WTC11 (cell line): Measurements from ENCODE around the gene AFAP1L1. TPM values are rescaled to one million over a fixed set of nuclear protein-coding genes. Genes with fewer than 3 reads are reported as not detected.

ENCODE experiments used
- ATAC-seq: fragments of 200-7000 bp; cut with Tn5 transposase; 2 replicates; pipeline ENCODE4 v1.10.0; 2021; ENCODE audit warnings: mild to moderate bottlenecking, moderate library complexity
- CTCF ChIA-PET: fragments of 300-600 bp; sonication (Branson Sonifier 250); formaldehyde crosslinking; loops from one replicate; lab custom pipeline; 2021; ENCODE audit warnings: antibody characterized with exemption; lab: Charles Lee
- POLR2A ChIA-PET: fragments of 350-600 bp; sonication (Branson Sonifier 250); formaldehyde crosslinking; loops from one replicate; lab custom pipeline; 2021; ENCODE audit warnings: antibody characterized with exemption; lab: Charles Lee
- DNase-seq: peaks from one replicate; pipeline ENCODE4 v3.0.0; 2021; ENCODE audit warnings: low spot score
- H3K27ac Mint-ChIP-seq: 2 replicates; pipeline ENCODE4 v1.8.0; 2021; ENCODE audit warnings: mixed read lengths
- H3K27me3 Mint-ChIP-seq: 2 replicates; pipeline ENCODE4 v1.8.0; 2021; ENCODE audit warnings: low read depth, mild to moderate bottlenecking, moderate library complexity, mixed read lengths
- H3K36me3 Mint-ChIP-seq: 2 replicates; pipeline ENCODE4 v1.8.0; 2021; ENCODE audit warnings: mixed read lengths
- H3K4me1 Mint-ChIP-seq: 2 replicates; pipeline ENCODE4 v1.8.0; 2022; ENCODE audit warnings: mixed read lengths
- H3K4me3 Mint-ChIP-seq: 2 replicates; pipeline ENCODE4 v1.8.0; 2021; ENCODE audit warnings: mild to moderate bottlenecking, moderate library complexity, mixed read lengths
- H3K9me3 Mint-ChIP-seq: 2 replicates; pipeline ENCODE4 v1.8.0; 2021; ENCODE audit warnings: mixed read lengths
- ATF2 ChIP-seq: sonication (generic); formaldehyde crosslinking; IDR thresholded peaks from 2 replicates; pipeline ENCODE4 v1.8.1; 2022; ENCODE audit warnings: low read depth, missing genetic modification reagents, borderline replicate concordance
- ATF3 ChIP-seq: sonication (generic); formaldehyde crosslinking; conservative IDR thresholded peaks from 2 replicates; pipeline ENCODE4 v1.8.1; 2022; ENCODE audit warnings: mild to moderate bottlenecking, missing genetic modification reagents
- CBFB ChIP-seq: sonication (generic); formaldehyde crosslinking; IDR thresholded peaks from 2 replicates; pipeline ENCODE4 v1.8.1; 2022; ENCODE audit warnings: mild to moderate bottlenecking, low read depth, missing genetic modification reagents
- ELF4 ChIP-seq: sonication (generic); formaldehyde crosslinking; IDR thresholded peaks from 2 replicates; pipeline ENCODE4 v1.8.1; 2022; ENCODE audit warnings: low read depth, mild to moderate bottlenecking, moderate library complexity, missing genetic modification reagents
- EMX1 ChIP-seq: fragments of 250-450 bp; sonication (Bioruptor Pico); IDR thresholded peaks from 2 replicates; pipeline ENCODE4 v1.8.0; 2021; ENCODE audit warnings: mild to moderate bottlenecking
- FOXJ3 ChIP-seq: sonication (generic); formaldehyde crosslinking; IDR thresholded peaks from 2 replicates; pipeline ENCODE4 v1.9.0; 2021; ENCODE audit warnings: missing genetic modification reagents, mild to moderate bottlenecking, borderline replicate concordance
- FOXK1 ChIP-seq: sonication (generic); formaldehyde crosslinking; IDR thresholded peaks from 2 replicates; pipeline ENCODE4 v1.8.0; 2022; ENCODE audit warnings: mild to moderate bottlenecking, moderate library complexity, missing genetic modification reagents
- MLX ChIP-seq: sonication (generic); formaldehyde crosslinking; IDR thresholded peaks from 2 replicates; pipeline ENCODE4 v1.8.1; 2023; ENCODE audit warnings: mild to moderate bottlenecking, missing genetic modification reagents, moderate library complexity
- NR3C1 ChIP-seq: sonication (generic); formaldehyde crosslinking; conservative IDR thresholded peaks from 2 replicates; pipeline ENCODE4 v1.8.1; 2023; ENCODE audit warnings: low read depth, mild to moderate bottlenecking, missing genetic modification reagents
- RORB ChIP-seq: fragments of 250-450 bp; sonication (Bioruptor Pico); IDR thresholded peaks from 2 replicates; pipeline ENCODE4 v1.9.0; 2021; ENCODE audit warnings: mild to moderate bottlenecking
- SMAD4 ChIP-seq: sonication (generic); formaldehyde crosslinking; IDR thresholded peaks from 2 replicates; pipeline ENCODE4 v1.8.0; 2022; ENCODE audit warnings: mild to moderate bottlenecking, missing genetic modification reagents
- TEAD4 ChIP-seq: sonication (generic); formaldehyde crosslinking; IDR thresholded peaks from 2 replicates; pipeline ENCODE4 v1.8.0; 2022; ENCODE audit warnings: mild to moderate bottlenecking, missing genetic modification reagents
- USF1 ChIP-seq: sonication (generic); formaldehyde crosslinking; IDR thresholded peaks from 2 replicates; pipeline ENCODE4 v1.8.0; 2022; ENCODE audit warnings: mild to moderate bottlenecking, missing genetic modification reagents
- ZNF121 ChIP-seq: sonication (generic); formaldehyde crosslinking; IDR thresholded peaks from 2 replicates; pipeline ENCODE4 v1.8.0; 2023; ENCODE audit warnings: missing genetic modification reagents
- ZNF263 ChIP-seq: sonication (generic); formaldehyde crosslinking; IDR thresholded peaks from 2 replicates; pipeline ENCODE4 v1.8.1; 2022; ENCODE audit warnings: low read depth, mild to moderate bottlenecking, moderate library complexity, missing genetic modification reagents
- ZNF317 ChIP-seq: sonication (generic); formaldehyde crosslinking; IDR thresholded peaks from 2 replicates; pipeline ENCODE4 v1.8.1; 2023; ENCODE audit warnings: low read depth, mild to moderate bottlenecking, moderate library complexity, missing genetic modification reagents, borderline replicate concordance
- ZNF532 ChIP-seq: fragments of 250-450 bp; sonication (Bioruptor Pico); IDR thresholded peaks from 2 replicates; pipeline ENCODE4 v1.9.0; 2021; ENCODE audit warnings: mild to moderate bottlenecking, borderline replicate concordance
- ZNF671 ChIP-seq: fragments of 250-450 bp; sonication (Bioruptor Pico); IDR thresholded peaks from 2 replicates; pipeline ENCODE4 v1.8.0; 2021; ENCODE audit warnings: mild to moderate bottlenecking
- ZSCAN18 ChIP-seq: fragments of 250-450 bp; sonication (Bioruptor Pico); IDR thresholded peaks from 2 replicates; pipeline ENCODE4 v2.1.2; 2022; ENCODE audit warnings: mild to moderate bottlenecking, moderate library complexity
- total RNA-seq: library from RNA; stranded (reverse); gene quantifications from 3 replicates; pipeline ENCODE4 v1.2.3, GENCODE V29; 2021

The AFAP1L1 gene
- total RNA-seq, 1 experiment from 2014 or later: 8.4 TPM

GRCh38 chr5:149235841-149236240 is 35.8 kb upstream of the AFAP1L1 start (continued):
- TF ChIP-seq ATF2 (CRISPR knock-in tag) (no peak), TEAD4 (CRISPR knock-in tag) (no peak), CBFB (CRISPR knock-in tag) (no peak), EMX1 (no peak), FOXJ3 (CRISPR knock-in tag) (no peak), FOXK1 (CRISPR knock-in tag) (no peak), RORB (CRISPR knock-in tag) (no peak), ZNF532 (no peak), ZNF671 (CRISPR knock-in tag) (no peak), SMAD4 (no peak)

GRCh38 chr5:149237662-149238061 is 34.0 kb upstream of the AFAP1L1 start:
- TF ChIP-seq ZNF317 (no peak), ZNF263 (CRISPR knock-in tag) (no peak), MLX (CRISPR knock-in tag) (no peak), ELF4 (CRISPR knock-in tag) (no peak), ZNF121 (CRISPR knock-in tag) (no peak), NR3C1 (no peak), USF1 (CRISPR knock-in tag) (no peak), ZSCAN18 (CRISPR knock-in tag) (no peak), ATF3 (CRISPR knock-in tag) (no peak)
- TF ChIP-seq, all 79 proteins: peak for 0
- no peaks in the 10 kb centered on the region for H3K9me3 Mint-ChIP-seq
- ATAC-seq (peak; percentile 88), DNase-seq (peak; percentile 23)
- CTCF ChIA-PET: interaction anchor here (0.6 to 3.3 kb wide), 26 partner anchors 8 to 202 kb away, joined by 3 to 29 read pairs (median 5); partner anchors contain the start of genes ABLIM3 and PCYOX1L
- no peaks in the 10 kb centered on the region for H3K36me3 Mint-ChIP-seq
- no peak overlapping the region for H3K27ac Mint-ChIP-seq
- H3K4me1 Mint-ChIP-seq: peaks cover 6% of the 10 kb centered on the region; the same call in 1 of the 2 replicates
- no peak overlapping the region for H3K4me3 Mint-ChIP-seq
- POLR2A ChIA-PET: no interaction called here
- H3K27me3 Mint-ChIP-seq: peaks cover 2% of the 10 kb centered on the region
